ENCODE results near the gene NUP85. TPM values are rescaled to one million over a fixed set of nuclear protein-coding genes. Genes with fewer than 3 reads are reported as not detected.
A peak's percentile ranks its signal among the peaks of the same experiment; 100 is the strongest.

The NUP85 gene
- total and polyA plus RNA-seq, 2 experiments from 2014 or later: 26.2 to 44.0 TPM

DNA sequence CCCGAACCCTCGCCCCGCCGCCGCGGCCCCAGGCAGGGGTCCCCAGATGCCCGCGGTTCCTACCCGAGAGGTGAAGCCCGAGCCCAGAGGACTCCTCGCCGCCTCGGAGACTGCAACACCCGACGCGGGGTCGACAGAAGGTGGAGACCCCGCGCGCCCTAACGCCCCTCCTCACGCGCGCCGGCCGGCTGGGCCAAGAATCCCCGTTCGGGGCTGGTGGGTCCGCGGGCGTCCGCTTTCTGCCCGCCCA lies 23.2 kb upstream of the NUP85 start:
- Histone ChIP-seq H3K4me2 (ENCODE audit: unreplicated experiment) (peak overlapping the region; percentile 95), H3K4me3 (peak overlapping the region; percentile 91), H3K27ac (peak overlapping the region; percentile 92), H3K9ac (peak overlapping the region; percentile 93), H3K79me2 (ENCODE audit: insufficient read depth) (peaks cover 51% of the 10 kb centered on the region), H3K27me3 (replicated peaks; ENCODE audit: insufficient read depth) (no peaks in the 10 kb centered on the region), H3F3A (ENCODE audit: insufficient read depth) (peaks cover 18% of the 10 kb centered on the region), H3K9me2 (ENCODE audit: insufficient read depth) (no peaks in the 10 kb centered on the region), H2AFZ (peak overlapping the region; percentile 46), H3K4me1 (ENCODE audit: insufficient read depth) (peaks cover 4% of the 10 kb centered on the region), H3K9me3 (ENCODE audit: low read depth) (no peaks in the 10 kb centered on the region), H4K20me1 (ENCODE audit: insufficient read depth) (no peaks in the 10 kb centered on the region), H3K36me3 (ENCODE audit: low read depth) (peaks cover 15% of the 10 kb centered on the region; the same call in 1 of the 2 replicates)
- 0 to 1% methylated on average over 29 to 30 of the region's 33 CpGs for WGBS, 2 experiments (ENCODE audit: low coverage in 1 of 2, low lambda C conversion rate in 2 of 2, missing lambda C conversion rate in 2 of 2)
- DNase-seq: no peak
- TF ChIP-seq EZH2phosphoT487 (IDR thresholded peaks at IDR 0.05; ENCODE audit: insufficient read depth, low read depth): no peak
- no peak for TF ChIP-seq EZH2 (IDR thresholded peaks at IDR 0.05; ENCODE audit: insufficient read depth, poor library complexity, severe bottlenecking)
- in situ Hi-C loops (cut with MboI): no loop called here

DNA sequence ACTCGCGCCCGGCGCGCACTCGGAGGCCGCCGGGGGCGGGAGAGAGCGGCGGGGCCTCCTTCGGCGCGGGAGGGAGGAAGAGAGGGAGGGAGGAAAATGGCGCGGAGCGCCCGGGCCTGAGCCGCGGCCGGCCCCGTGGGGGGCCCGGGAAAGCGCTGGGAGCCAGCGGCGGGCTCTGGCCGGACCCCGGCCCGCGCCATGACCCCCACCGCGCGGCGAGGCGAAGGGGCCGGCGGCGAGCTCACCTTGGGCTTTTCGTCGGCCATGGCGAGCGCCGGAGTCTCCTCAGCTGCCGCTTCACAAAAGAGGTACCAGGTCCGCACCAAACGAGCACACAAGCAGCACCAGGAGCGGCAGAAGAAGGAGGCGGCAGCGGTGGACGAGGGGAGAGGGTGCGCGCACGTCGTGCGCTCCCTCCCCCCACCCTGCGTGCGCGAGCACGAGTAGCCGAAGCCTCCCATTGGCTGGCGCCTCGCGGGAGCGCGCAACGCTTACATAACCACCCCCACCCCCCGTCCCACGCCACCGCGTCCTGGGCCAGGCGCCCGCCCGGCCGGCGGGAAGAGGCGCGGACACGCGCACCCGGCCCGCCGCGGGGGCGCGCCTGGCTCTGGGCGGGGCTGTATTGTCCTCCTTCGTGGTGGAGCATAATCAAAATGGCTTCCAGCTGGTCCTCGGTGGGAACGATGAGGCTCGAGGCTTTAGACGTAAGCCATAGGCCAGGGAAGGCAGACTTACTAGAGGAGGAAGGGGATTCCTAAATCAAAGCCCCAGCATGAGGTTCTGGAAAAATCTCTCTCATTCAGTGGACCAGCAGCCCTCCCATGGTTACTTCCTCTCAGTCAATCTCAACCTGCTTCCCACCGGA lies 22.7 kb upstream of the NUP85 start, which contains the start of gene SUMO2:
Gene SUMO2 (minus strand): TSS at position 391 of the 868 bp plus-strand sequence. CDS start 125 bp downstream, at position 266.
- Histone ChIP-seq H3K27ac (peak within 1 kb of the TSS; percentile 92), H3K9ac (peak within 1 kb of the TSS; percentile 93), H3K27me3 (replicated peaks; ENCODE audit: insufficient read depth) (no peaks in the 10 kb centered on the region), H4K20me1 (ENCODE audit: insufficient read depth) (no peaks in the 10 kb centered on the region), H3K4me1 (ENCODE audit: insufficient read depth) (peaks cover 4% of the 10 kb centered on the region), H3F3A (ENCODE audit: insufficient read depth) (peaks cover 18% of the 10 kb centered on the region), H3K9me2 (ENCODE audit: insufficient read depth) (no peaks in the 10 kb centered on the region), H3K36me3 (ENCODE audit: low read depth) (peaks cover 15% of the 10 kb centered on the region; the same call in 1 of the 2 replicates), H3K4me2 (ENCODE audit: unreplicated experiment) (peak within 1 kb of the TSS; percentile 95), H3K4me3 (peak within 1 kb of the TSS; percentile 91), H2AFZ (peak within 1 kb of the TSS; percentile 93), H3K9me3 (ENCODE audit: low read depth) (no peaks in the 10 kb centered on the region), H3K79me2 (ENCODE audit: insufficient read depth) (peaks cover 45% of the 10 kb centered on the region)
- in situ Hi-C loops (cut with MboI): no loop called here
- no peak for TF ChIP-seq EZH2 (IDR thresholded peaks at IDR 0.05; ENCODE audit: insufficient read depth, poor library complexity, severe bottlenecking)
- TF ChIP-seq EZH2phosphoT487 (IDR thresholded peaks at IDR 0.05; ENCODE audit: insufficient read depth, low read depth): no peak
- DNase-seq: peak; percentile 96
- 2 to 3% methylated on average over 38 to 82 of the region's 92 CpGs for whole genome bisulfite sequencing, 2 experiments (ENCODE audit: low coverage in 1 of 2, low lambda C conversion rate in 2 of 2, missing lambda C conversion rate in 2 of 2)

DNA sequence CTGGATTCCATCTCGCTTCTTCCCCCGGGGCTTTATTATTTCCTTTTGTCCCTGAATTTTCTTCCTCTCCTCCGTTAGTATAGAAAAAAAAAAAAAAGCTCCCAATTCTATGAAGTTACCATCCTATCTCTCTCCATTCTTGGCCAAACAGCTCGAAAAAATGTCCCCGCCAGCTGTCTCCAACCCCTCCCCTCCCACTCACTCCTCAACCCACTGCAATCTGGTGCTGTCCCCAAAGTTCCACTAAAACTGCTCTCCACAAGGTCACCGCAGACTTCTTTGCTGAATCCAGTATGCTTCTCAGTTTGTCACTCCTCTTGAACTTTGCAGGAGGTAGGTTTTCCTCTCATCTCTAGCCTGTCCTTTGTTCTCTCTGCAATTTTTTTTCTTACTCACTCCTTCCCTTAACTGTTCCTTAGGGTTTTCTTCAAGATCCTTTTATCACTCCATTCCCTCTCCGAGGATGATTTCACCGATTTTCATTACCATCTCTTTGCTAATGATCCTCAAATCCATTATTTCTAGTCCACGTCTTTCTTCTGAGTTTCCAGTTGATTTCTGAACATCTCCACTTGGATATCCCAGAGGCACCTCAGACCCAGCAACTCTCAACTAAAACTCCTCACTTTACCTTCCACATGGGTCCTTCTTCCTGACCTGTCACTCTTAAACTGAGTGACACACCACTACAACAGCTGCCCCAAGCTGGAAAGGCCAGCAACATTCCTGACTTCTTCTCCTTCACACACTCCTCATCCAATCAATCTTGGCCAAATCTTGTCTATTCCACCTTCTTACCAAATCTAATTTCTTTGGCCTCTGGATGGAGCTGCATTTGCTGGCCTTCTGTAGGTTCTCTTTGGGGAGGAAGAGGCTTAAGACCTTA lies 21.2 kb upstream of the NUP85 start:
- no peak overlapping the region for H3K27ac ChIP-seq
- TF ChIP-seq EZH2phosphoT487 (IDR thresholded peaks at IDR 0.05; ENCODE audit: insufficient read depth, low read depth) (no peak), EZH2 (IDR thresholded peaks at IDR 0.05; ENCODE audit: insufficient read depth, poor library complexity, severe bottlenecking) (no peak)
- H3K4me2 ChIP-seq (ENCODE audit: unreplicated experiment): no peak overlapping the region
- no peaks in the 10 kb centered on the region for H3K27me3 ChIP-seq (replicated peaks; ENCODE audit: insufficient read depth)
- H3K9me3 ChIP-seq (ENCODE audit: low read depth): no peaks in the 10 kb centered on the region
- H3K79me2 ChIP-seq (ENCODE audit: insufficient read depth): peaks cover 31% of the 10 kb centered on the region
- H3K36me3 ChIP-seq (ENCODE audit: low read depth): peaks cover 8% of the 10 kb centered on the region; the same call in 1 of the 2 replicates
- in situ Hi-C loops (cut with MboI): no loop called here
- H3K4me1 ChIP-seq (ENCODE audit: insufficient read depth): peaks cover 4% of the 10 kb centered on the region
- H3K9me2 ChIP-seq (ENCODE audit: insufficient read depth): no peaks in the 10 kb centered on the region
- H2AFZ ChIP-seq: no peak overlapping the region
- no peak overlapping the region for H3K9ac ChIP-seq
- H3K4me3 ChIP-seq: no peak overlapping the region
- no peak for DNase-seq
- 95 to 96% methylated on average over 9 of the region's 9 CpGs for WGBS, 2 experiments (ENCODE audit: low coverage in 1 of 2, low lambda C conversion rate in 2 of 2, missing lambda C conversion rate in 2 of 2)
- no peaks in the 10 kb centered on the region for H4K20me1 ChIP-seq (ENCODE audit: insufficient read depth)
- peaks cover 18% of the 10 kb centered on the region for H3F3A ChIP-seq (ENCODE audit: insufficient read depth)

DNA sequence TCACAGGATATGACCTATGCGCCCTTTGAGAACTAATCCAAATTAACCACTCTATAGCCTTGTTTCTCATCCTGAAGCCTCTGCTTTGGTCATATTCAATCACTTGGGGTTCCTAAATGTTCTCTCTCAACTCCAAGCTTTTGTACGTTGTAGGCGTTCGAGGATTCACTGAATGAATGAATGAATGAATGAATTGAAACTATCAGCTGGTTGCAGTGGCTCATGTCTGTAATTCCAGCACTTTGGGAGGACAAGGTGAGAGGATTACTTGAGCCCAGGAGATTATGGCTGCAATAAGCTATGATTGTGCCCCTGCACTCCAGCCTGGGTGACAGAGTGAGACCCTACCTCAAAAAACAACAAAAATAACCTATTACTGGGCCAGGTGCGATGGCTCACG lies 16.9 kb upstream of the NUP85 start:
- Histone ChIP-seq H3K4me3 (no peak overlapping the region), H3K79me2 (ENCODE audit: insufficient read depth) (no peaks in the 10 kb centered on the region), H3K4me2 (ENCODE audit: unreplicated experiment) (no peak overlapping the region), H3K36me3 (ENCODE audit: low read depth) (no peaks in the 10 kb centered on the region), H3K4me1 (ENCODE audit: insufficient read depth) (no peaks in the 10 kb centered on the region), H3K27me3 (replicated peaks; ENCODE audit: insufficient read depth) (no peaks in the 10 kb centered on the region), H3F3A (ENCODE audit: insufficient read depth) (peaks cover 6% of the 10 kb centered on the region), H3K9me2 (ENCODE audit: insufficient read depth) (no peaks in the 10 kb centered on the region), H2AFZ (no peak overlapping the region), H3K27ac (no peak overlapping the region), H3K9me3 (ENCODE audit: low read depth) (no peaks in the 10 kb centered on the region), H4K20me1 (ENCODE audit: insufficient read depth) (no peaks in the 10 kb centered on the region), H3K9ac (no peak overlapping the region)
- WGBS, 2 experiments (ENCODE audit: low coverage in 1 of 2, low lambda C conversion rate in 2 of 2, missing lambda C conversion rate in 2 of 2): 96% methylated on average over 6 of the region's 6 CpGs
- in situ Hi-C loops (cut with MboI): no loop called here
- no peak for DNase-seq
- TF ChIP-seq EZH2 (IDR thresholded peaks at IDR 0.05; ENCODE audit: insufficient read depth, poor library complexity, severe bottlenecking) (no peak), EZH2phosphoT487 (IDR thresholded peaks at IDR 0.05; ENCODE audit: insufficient read depth, low read depth) (no peak)
